Gastrocnemius medialis (tissue), 4 donors: ENCODE data around the gene ARHGEF11. TPM values are rescaled to one million over a fixed set of nuclear protein-coding genes. Genes with fewer than 3 reads are reported as not detected.
"Not testable (repeated sequence)": the region's sequence is repeated elsewhere in the genome, so short reads cannot be mapped to it uniquely, and the experiment has no call there.

Source experiments
- ATAC-seq, 2 donors: fragments of 150-250 bp; one replicate each; pipeline ENCODE4 v1.9.1; 2016
- DNase-seq, 2 donors: peaks; one replicate each; pipeline ENCODE4 v3.0.0-alpha.2; 2019
- H3K27ac ChIP-seq, 4 donors: fragments of 200-600 bp; sonication (generic); 1 replicate in 1 of 4; 2 replicates in 3 of 4; pipeline ENCODE4 v1.5.1; 2016 to 2018; ENCODE audit warnings: mild to moderate bottlenecking in 2 of 4, moderate library complexity in 1 of 4
- H3K27me3 ChIP-seq, 3 donors: fragments of 200-600 bp; sonication (generic) in 2 of 3; 1 replicate in 1 of 3; 2 replicates in 2 of 3; pipeline versions ENCODE4 v1.5.1 to v1.6.0; 2016 to 2019; ENCODE audit warnings: mild to moderate bottlenecking in 1 of 3, moderate library complexity in 1 of 3
- H3K36me3 ChIP-seq, 2 donors: fragments of 200-600 bp; sonication (generic) in 1 of 2; one replicate each; pipeline ENCODE4 v1.5.1; 2017 to 2018
- H3K4me1 ChIP-seq, 2 donors: fragments of 200-600 bp; sonication (generic) in 1 of 2; one replicate each; pipeline ENCODE4 v1.5.1; 2016 to 2017; ENCODE audit warnings: mild to moderate bottlenecking in 2 of 2
- H3K4me3 ChIP-seq, 4 donors: fragments of 200-600 bp; sonication (generic) in 3 of 4; 1 replicate in 1 of 4; 2 replicates in 3 of 4; pipeline ENCODE4 v1.5.1; 2016 to 2019; ENCODE audit warnings: mild to moderate bottlenecking in 2 of 4
- H3K9me3 ChIP-seq, 3 donors: fragments of 200-600 bp; sonication (generic) in 2 of 3; 1 replicate in 1 of 3; 2 replicates in 2 of 3; pipeline ENCODE4 v1.5.1; 2016 to 2019
- CTCF ChIP-seq, 5 experiments: fragments of 450-650 bp in 3 of 5; fragments of 200-600 bp in 2 of 5; sonication (generic) in 2 of 5; IDR thresholded peaks in 4 of 5; conservative IDR thresholded peaks in 1 of 5; 1 replicate in 4 of 5; 2 replicates in 1 of 5; pipeline ENCODE4 v1.5.1; 2016 to 2019; ENCODE audit warnings: antibody characterized with exemption in 5 of 5, mild to moderate bottlenecking in 3 of 5, moderate library complexity in 3 of 5
- POLR2A ChIP-seq, 2 donors: fragments of 450-650 bp; IDR thresholded peaks; one replicate each; pipeline ENCODE4 v1.6.1; 2017; ENCODE audit warnings: antibody characterized with exemption in 2 of 2, mild to moderate bottlenecking in 2 of 2, moderate library complexity in 2 of 2
- in situ Hi-C, 4 donors: fragments of 200-750 bp; cut with MboI; loops; one replicate each; pipeline versions ENCODE4 v1.15.0 to v1.8.0; 2017; ENCODE audit warnings: low sequenced_read_pairs in 4 of 4
- intact Hi-C: fragments of 100-400 bp; cut with DNase I; formaldehyde crosslinking; loops from one replicate; pipeline ENCODE4 v1.15.1; 2023; ENCODE audit warnings: low total_unique reads
- total RNA-seq, 4 donors: library from RNA; depleted of rRNA; stranded (reverse); fragments of >200 nt; gene quantifications; one replicate each; pipeline versions ENCODE4 v1.1.0 to v1.2.3, GENCODE V29; 2016

ARHGEF11 gene
- total RNA-seq, 4 donors from 2014 or later, result 19.5 to 33.4 (median 27.7) TPM

- Histone ChIP-seq H3K36me3 (no peaks in the 10 kb centered on the region), H3K27ac (no peak overlapping the region), H3K27me3 (peaks cover 0 to 3% (median 0%) of the 10 kb centered on the region in 3 donors), H3K4me3 (peak overlapping the region in 3 of 4 donors; percentile 12 to 43 (median 33)), H3K4me1 (peaks cover 2 to 3% of the 10 kb centered on the region in 2 donors), H3K9me3 (no peaks in the 10 kb centered on the region)
- DNase-seq (peak; percentile 60 to 69), ATAC-seq (peak; percentile 80 to 82)
- in situ Hi-C loops (no loop called here), intact Hi-C loops (loop anchor here (2.0 to 10.0 kb wide), 4 partner anchors 29 to 159 kb away; partner anchors contain the start of gene ARHGEF11)
- peak; percentile 46 to 83 (median 55) for TF ChIP-seq CTCF (IDR thresholded peaks at IDR 0.05 in 4 of 5, conservative IDR thresholded peaks at IDR 0.05 in 1 of 5)
- no peak for TF ChIP-seq POLR2A (IDR thresholded peaks at IDR 0.05)
These were observed 28.6 kb upstream of the ARHGEF11 start for GRCh38 chr1:157073944-157074685.

GRCh38 chr1:157069601-157070000 is 24.1 kb upstream of the ARHGEF11 start:
- Histone ChIP-seq H3K27me3 (peaks cover 0 to 5% (median 0%) of the 10 kb centered on the region in 3 donors), H3K27ac (no peak overlapping the region), H3K36me3 (no peaks in the 10 kb centered on the region), H3K4me1 (peaks cover 2 to 3% of the 10 kb centered on the region in 2 donors), H3K4me3 (no peak overlapping the region), H3K9me3 (no peaks in the 10 kb centered on the region)
- TF ChIP-seq POLR2A (IDR thresholded peaks at IDR 0.05) (no peak), CTCF (IDR thresholded peaks at IDR 0.05 in 4 of 5, conservative IDR thresholded peaks at IDR 0.05 in 1 of 5) (no peak)
- in situ Hi-C loops (no loop called here), intact Hi-C loops (no loop called here)
- no peak for DNase-seq
- no peak for ATAC-seq

GRCh38 chr1:157059241-157059640 is 13.7 kb upstream of the ARHGEF11 start:
- in situ Hi-C loops, H3K36me3 ChIP-seq, H3K27ac ChIP-seq: not testable (repeated sequence)

GRCh38 chr1:157056269-157056668 is 10.7 kb upstream of the ARHGEF11 start:
- no peaks in the 10 kb centered on the region for H3K36me3 ChIP-seq
- ATAC-seq (no peak), DNase-seq (no peak)
- no peaks in the 10 kb centered on the region for H3K4me1 ChIP-seq
- intact Hi-C loops (no loop called here), in situ Hi-C loops (no loop called here)
- peaks cover 0 to 6% (median 0%) of the 10 kb centered on the region in 3 donors for H3K9me3 ChIP-seq
- no peaks in the 10 kb centered on the region for H3K27me3 ChIP-seq
- no peak for TF ChIP-seq CTCF (IDR thresholded peaks at IDR 0.05 in 4 of 5, conservative IDR thresholded peaks at IDR 0.05 in 1 of 5)
- no peak for TF ChIP-seq POLR2A (IDR thresholded peaks at IDR 0.05)
- H3K4me3 ChIP-seq, result no peak overlapping the region
- H3K27ac ChIP-seq, result no peak overlapping the region

More at GRCh38 chr1:157059241-157059640, 13.7 kb upstream of the ARHGEF11 start:
- H3K9me3 ChIP-seq, intact Hi-C loops, DNase-seq, H3K27me3 ChIP-seq, ATAC-seq, H3K4me3 ChIP-seq, H3K4me1 ChIP-seq: not testable (repeated sequence)

- DNase-seq, intact Hi-C loops, H3K4me1 ChIP-seq, H3K36me3 ChIP-seq, H3K27ac ChIP-seq, ATAC-seq, H3K4me3 ChIP-seq, in situ Hi-C loops, H3K9me3 ChIP-seq, H3K27me3 ChIP-seq: not testable (repeated sequence)
These were observed 10.2 kb upstream of the ARHGEF11 start for GRCh38 chr1:157055729-157056128.
